Fibroblast of villous mesenchyme (primary cell): ENCODE measurements around the gene ZNF628. TPM values are rescaled to one million over a fixed set of nuclear protein-coding genes. Genes with fewer than 3 reads are reported as not detected.

Experiments used
- DNase-seq: peaks from one replicate; pipeline ENCODE4 v3.0.0-alpha.2; 2010; ENCODE audit warnings: low read depth
- H3K4me3 ChIP-seq: 2 replicates; pipeline ENCODE4 v1.5.1; 2011; ENCODE audit warnings: low read depth, mild to moderate bottlenecking, low read length
- CTCF ChIP-seq: IDR thresholded peaks from 2 replicates; pipeline ENCODE4 v1.5.1; 2012; ENCODE audit warnings: low read depth, mild to moderate bottlenecking, low read length; ENCODE audit not compliant: insufficient read depth
- total RNA-seq: library from RNA; depleted of rRNA; stranded (reverse); fragments of >200 nt; gene quantifications from 2 replicates; pipeline ENCODE4 v1.2.3, GENCODE V29; 2012

The ZNF628 gene
- total RNA-seq, 1 donor: 0.86 TPM

GRCh38 chr19:55461259-55461973, 15.0 kb upstream of the ZNF628 start, which contains the start of gene ISOC2:
Gene ISOC2, minus strand, starts transcription at chr19:55461642. Its CDS starts 5,156 bp downstream, at chr19:55456486.
- no peak for TF ChIP-seq CTCF
- H3K4me3 ChIP-seq: peak within 1 kb of the TSS; percentile 73
- peak; percentile 100 for DNase-seq

GRCh38 chr19:55461974-55462626, 14.3 kb upstream of the ZNF628 start:
- TF ChIP-seq CTCF: no peak
- no peak for DNase-seq
- H3K4me3 ChIP-seq: peak overlapping the region; percentile 64

- H3K4me3 ChIP-seq: no peak overlapping the region
- no peak for TF ChIP-seq CTCF
- DNase-seq: no peak
Observed at GRCh38 chr19:55462722-55463121, 13.7 kb upstream of the ZNF628 start.

GRCh38 chr19:55463583-55464031, 12.8 kb upstream of the ZNF628 start:
- TF ChIP-seq CTCF: no peak
- DNase-seq: no peak
- no peak overlapping the region for H3K4me3 ChIP-seq

- no peak for DNase-seq
- TF ChIP-seq CTCF: no peak
- H3K4me3 ChIP-seq: no peak overlapping the region
Observed at GRCh38 chr19:55464039-55464661, 12.3 kb upstream of the ZNF628 start.

GRCh38 chr19:55464662-55465054, 11.8 kb upstream of the ZNF628 start, which contains the start of gene C19orf85:
Gene C19orf85, minus strand, starts transcription at chr19:55464751. Its CDS starts 197 bp downstream, at chr19:55464554.
- DNase-seq: no peak

More at GRCh38 chr19:55464662-55465054, 11.8 kb upstream of the ZNF628 start, which contains the start of gene C19orf85:
- no peak for TF ChIP-seq CTCF
- no peak within 1 kb of the TSS for H3K4me3 ChIP-seq
